GM21786 (cell line): ENCODE data around the gene SYCP2L.
"Not testable (repeated sequence)": the region's sequence is repeated elsewhere in the genome, so short reads cannot be mapped to it uniquely, and the experiment has no call there.

ENCODE experiments used
- ATAC-seq: cut with Tn5 transposase; IDR thresholded peaks from one replicate; pipeline ENCODE4 v1.9.1; 2021; ENCODE audit not compliant: unreplicated experiment

SYCP2L gene

GRCh38 chr6:10886691-10887502 lies at the start of gene SYCP2L:
Gene SYCP2L (plus strand): TSS chr6:10887052. CDS start chr6:10887127, 75 bp downstream.
- no peak for ATAC-seq

- no peak for ATAC-seq
These were observed 49.2 kb upstream of the SYCP2L start for GRCh38 chr6:10837622-10837994.

- ATAC-seq, result peak; percentile 72
These were observed 48.7 kb upstream of the SYCP2L start, which contains the start of gene MAK for GRCh38 chr6:10837995-10838793. Gene MAK (minus strand): TSS chr6:10838539. CDS start chr6:10830648, 7,891 bp downstream.

GRCh38 chr6:10838794-10839333 lies 48.0 kb upstream of the SYCP2L start:
- peak; percentile 71 for ATAC-seq

GRCh38 chr6:10843554-10843953 lies 43.3 kb upstream of the SYCP2L start:
- ATAC-seq, result no peak

GRCh38 chr6:10847684-10848083 lies 39.2 kb upstream of the SYCP2L start:
- no peak for ATAC-seq

- no peak for ATAC-seq
These were observed 37.0 kb upstream of the SYCP2L start for GRCh38 chr6:10849901-10850300.

GRCh38 chr6:10850728-10851127 lies 36.1 kb upstream of the SYCP2L start:
- ATAC-seq, result no peak

- no peak for ATAC-seq
These were observed 34.4 kb upstream of the SYCP2L start for GRCh38 chr6:10852361-10852960.

- ATAC-seq, result not testable (repeated sequence)
These were observed 33.0 kb upstream of the SYCP2L start for GRCh38 chr6:10853849-10854300.

- ATAC-seq, result no peak
These were observed 31.8 kb upstream of the SYCP2L start for GRCh38 chr6:10854922-10855632.

- ATAC-seq, result no peak
These were observed 29.6 kb upstream of the SYCP2L start for GRCh38 chr6:10857259-10857658.

- no peak for ATAC-seq
These were observed 25.8 kb upstream of the SYCP2L start for GRCh38 chr6:10861086-10861485.

- no peak for ATAC-seq
These were observed 24.5 kb upstream of the SYCP2L start for GRCh38 chr6:10862361-10862760.

- not testable (repeated sequence) for ATAC-seq
These were observed 23.8 kb upstream of the SYCP2L start for GRCh38 chr6:10863031-10863430.

GRCh38 chr6:10866709-10867108 lies 20.1 kb upstream of the SYCP2L start:
- not testable (repeated sequence) for ATAC-seq

GRCh38 chr6:10867952-10868351 lies 18.9 kb upstream of the SYCP2L start:
- no peak for ATAC-seq

GRCh38 chr6:10873374-10873773 lies 13.5 kb upstream of the SYCP2L start:
- ATAC-seq, result no peak

- no peak for ATAC-seq
These were observed 12.6 kb upstream of the SYCP2L start for GRCh38 chr6:10874207-10874606.

- ATAC-seq, result no peak
These were observed 11.8 kb upstream of the SYCP2L start for GRCh38 chr6:10875026-10875425.

- ATAC-seq, result no peak
These were observed 9.8 kb upstream of the SYCP2L start for GRCh38 chr6:10877012-10877411.
